HG03575 (cell line): ENCODE data around the gene OSBPL9.
"Not testable (repeated sequence)": the region's sequence is repeated elsewhere in the genome, so short reads cannot be mapped to it uniquely, and the experiment has no call there.

Experiments
- ATAC-seq: cut with Tn5 transposase; IDR thresholded peaks from one replicate; pipeline ENCODE4 v1.9.1; 2021; ENCODE audit not compliant: unreplicated experiment, insufficient number of reproducible peaks, low FRiP score; ENCODE audit errors: extremely low read depth

The OSBPL9 gene

GRCh38 chr1:51630393-51630792 lies 13.5 kb downstream of the OSBPL9 start:
- ATAC-seq = no peak

GRCh38 chr1:51630922-51631321 lies 14.0 kb downstream of the OSBPL9 start:
- no peak for ATAC-seq

GRCh38 chr1:51631747-51632146 lies 14.9 kb downstream of the OSBPL9 start:
- no peak for ATAC-seq

- no peak for ATAC-seq
Observed at GRCh38 chr1:51634618-51635017, 17.7 kb downstream of the OSBPL9 start.

GRCh38 chr1:51635615-51636014 lies 18.7 kb downstream of the OSBPL9 start:
- ATAC-seq = no peak

- no peak for ATAC-seq
Observed at GRCh38 chr1:51636191-51636590, 19.3 kb downstream of the OSBPL9 start.

- ATAC-seq = no peak
Observed at GRCh38 chr1:51636764-51637522, 20.1 kb downstream of the OSBPL9 start.

GRCh38 chr1:51638350-51638749 lies 21.5 kb downstream of the OSBPL9 start:
- ATAC-seq = no peak

- no peak for ATAC-seq
Observed at GRCh38 chr1:51639694-51640093, 22.8 kb downstream of the OSBPL9 start.

GRCh38 chr1:51641096-51641495 lies 24.2 kb downstream of the OSBPL9 start:
- ATAC-seq = no peak

GRCh38 chr1:51642739-51643142 lies 25.8 kb downstream of the OSBPL9 start:
- no peak for ATAC-seq

GRCh38 chr1:51643362-51643761 lies 26.5 kb downstream of the OSBPL9 start:
- ATAC-seq = no peak

GRCh38 chr1:51644020-51644419 lies 27.1 kb downstream of the OSBPL9 start:
- no peak for ATAC-seq

GRCh38 chr1:51644533-51645197 lies 27.8 kb downstream of the OSBPL9 start:
- ATAC-seq = no peak

- not testable (repeated sequence) for ATAC-seq
Observed at GRCh38 chr1:51646592-51646991, 29.7 kb downstream of the OSBPL9 start.

GRCh38 chr1:51648180-51649109 lies 31.6 kb downstream of the OSBPL9 start:
- no peak for ATAC-seq

GRCh38 chr1:51649593-51650091 lies 32.8 kb downstream of the OSBPL9 start:
- no peak for ATAC-seq

- no peak for ATAC-seq
Observed at GRCh38 chr1:51650198-51650597, 33.3 kb downstream of the OSBPL9 start.

- no peak for ATAC-seq
Observed at GRCh38 chr1:51651552-51651942, 34.7 kb downstream of the OSBPL9 start.
